Mesenteric fat pad (tissue), 1 donor: ENCODE measurements around the gene ADSS1. TPM values are rescaled to one million over a fixed set of nuclear protein-coding genes. Genes with fewer than 3 reads are reported as not detected.

Experiments
- DNase-seq: peaks from one replicate; pipeline ENCODE4 v3.0.0-alpha.2; 2020; ENCODE audit warnings: low spot score
- microRNA-seq: library from miRNA; unstranded; fragments of <30 nt; microRNA quantifications from one replicate; pipeline ENCODE4 v1.2.0, GENCODE V29; 2020; ENCODE audit warnings: borderline number of aligned reads
- total RNA-seq: library from RNA; stranded (reverse); fragmentation: NEBNext Ultra II Directional; extraction: Animal tissue kit (Norgen Biotek cat#: 25700); gene quantifications from one replicate; pipeline ENCODE4 v1.2.1, GENCODE V29; 2021
- donor health status: DM: yes; HTN: yes; CAD: no.

The ADSS1 gene
- total RNA-seq, 1 donor from 2014 or later = 5.2 TPM

DNA sequence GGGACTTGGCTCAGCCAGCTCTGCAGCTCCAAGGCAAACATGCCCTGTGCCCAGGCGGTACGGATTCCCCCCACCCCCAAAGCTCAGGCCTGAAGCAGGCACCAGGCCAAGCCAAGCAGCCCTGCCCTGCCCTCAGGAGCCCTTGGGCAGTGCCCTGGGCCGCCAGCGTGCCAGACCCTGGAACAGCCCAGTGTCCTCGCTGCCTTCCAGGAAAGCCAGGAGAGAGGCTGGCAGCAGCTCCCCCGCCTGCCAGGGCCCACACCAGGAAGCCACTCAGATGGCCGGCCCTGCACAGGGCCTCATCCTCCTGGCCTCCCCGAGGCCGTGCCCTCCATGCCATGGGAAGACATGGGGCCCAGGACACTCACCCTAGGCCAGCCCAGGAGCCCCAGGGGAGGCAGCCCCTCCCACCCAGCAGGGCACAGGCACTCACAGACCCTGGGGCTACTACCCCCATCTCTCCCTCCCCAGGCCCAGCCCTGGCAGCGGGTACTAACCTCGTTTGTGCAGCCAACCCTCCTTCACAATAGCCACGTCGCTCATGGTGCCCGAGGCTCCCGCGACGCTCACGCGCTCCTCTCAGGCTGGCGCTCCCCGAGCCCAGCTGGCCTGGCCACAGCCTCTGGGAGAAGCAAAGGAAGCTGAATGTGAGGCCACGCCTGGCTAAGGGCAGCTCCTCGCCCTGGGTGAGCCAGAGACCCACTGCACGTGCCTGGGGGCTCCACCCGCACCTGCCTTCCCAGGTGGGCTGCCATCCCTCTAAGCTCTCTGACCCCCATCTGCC lies 68.3 kb downstream of the ADSS1 start:
- no peak for DNase-seq

DNA sequence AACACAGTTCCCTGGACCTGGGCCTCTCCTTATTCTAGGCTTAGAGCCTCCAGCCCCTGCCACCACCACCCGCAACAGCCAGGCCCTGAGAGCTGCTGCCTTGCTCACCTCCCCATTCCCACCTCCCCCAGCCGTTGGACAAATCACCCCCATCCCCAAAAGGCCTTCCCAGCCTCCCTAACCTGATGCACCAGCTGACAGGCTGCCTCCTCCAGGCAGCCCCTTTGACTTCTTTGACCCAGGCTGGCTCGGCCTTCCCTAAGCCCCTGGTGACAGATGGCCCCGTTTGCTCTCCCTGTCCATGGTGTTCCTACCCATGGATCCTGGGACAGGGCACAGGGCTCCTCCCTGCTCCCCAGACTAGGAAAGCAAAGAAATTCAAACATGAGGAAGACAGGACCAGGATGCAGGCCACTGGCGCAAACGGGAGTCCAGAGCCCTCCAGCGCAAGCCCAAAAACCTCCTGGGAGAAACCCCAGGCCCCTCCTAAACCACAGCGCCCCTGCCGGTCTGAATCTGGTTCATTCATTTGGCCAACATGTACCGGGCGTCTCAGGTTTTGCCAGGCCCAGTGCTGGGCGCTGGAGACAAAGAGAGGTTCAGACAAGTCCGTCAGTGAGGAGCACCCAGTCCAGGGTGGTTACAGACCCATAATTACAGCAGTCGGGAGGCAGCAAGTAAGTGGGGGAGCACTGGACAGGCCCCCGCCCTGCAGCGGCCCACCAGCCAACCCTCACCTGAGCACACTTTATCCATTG lies 69.1 kb downstream of the ADSS1 start:
- no peak for DNase-seq

DNA sequence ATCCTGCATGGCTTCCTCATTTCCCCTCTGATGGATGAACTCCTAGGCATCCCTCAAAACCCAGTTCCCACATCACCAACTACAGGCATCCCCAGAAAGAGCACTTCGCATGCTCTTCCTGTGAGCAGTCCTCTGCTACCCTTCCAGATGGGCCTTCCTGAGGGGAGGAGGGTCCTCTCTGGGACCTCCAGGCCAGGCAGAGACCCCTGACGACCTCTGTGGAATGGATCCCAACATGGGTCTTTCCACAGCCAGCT lies 69.6 kb downstream of the ADSS1 start:
- DNase-seq = no peak

DNA sequence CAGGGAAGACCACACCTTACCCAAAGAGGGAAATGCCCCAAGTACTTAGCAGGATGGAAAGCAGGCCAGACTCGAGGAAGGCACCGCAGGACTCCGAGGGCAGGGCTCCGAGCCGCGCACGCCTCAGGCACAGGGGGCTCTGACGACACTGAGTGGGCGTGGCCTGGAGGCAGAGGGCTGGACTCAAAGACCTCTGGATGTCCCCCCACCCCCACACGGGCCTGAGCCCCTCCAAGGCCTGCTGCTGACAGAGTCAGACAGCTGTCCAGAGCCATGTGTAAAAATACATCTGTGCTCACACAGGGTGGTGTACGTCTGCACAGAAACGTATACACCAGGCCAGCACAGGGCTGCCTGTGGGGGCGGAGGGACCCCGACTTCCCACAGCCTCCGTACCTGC lies 70.1 kb downstream of the ADSS1 start:
- no peak for DNase-seq

DNA sequence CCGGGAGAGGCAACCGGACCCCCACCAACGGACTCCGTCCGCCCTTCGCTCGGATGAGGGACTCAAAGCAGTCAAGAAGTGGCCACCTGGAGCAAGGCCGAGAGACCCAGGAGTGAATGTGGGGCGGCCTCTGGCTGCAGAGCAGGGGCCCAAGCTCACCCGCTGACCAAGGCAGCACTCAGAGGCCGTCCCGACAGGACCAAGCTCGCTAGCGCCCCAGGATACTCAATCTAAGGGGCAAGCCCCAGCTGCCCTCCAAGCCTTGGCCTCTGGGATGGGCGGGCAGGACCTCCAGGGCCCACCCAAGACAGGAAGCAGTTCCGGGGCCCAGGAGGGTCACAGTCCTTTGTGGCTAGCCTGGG lies 70.6 kb downstream of the ADSS1 start:
- no peak for DNase-seq

DNA sequence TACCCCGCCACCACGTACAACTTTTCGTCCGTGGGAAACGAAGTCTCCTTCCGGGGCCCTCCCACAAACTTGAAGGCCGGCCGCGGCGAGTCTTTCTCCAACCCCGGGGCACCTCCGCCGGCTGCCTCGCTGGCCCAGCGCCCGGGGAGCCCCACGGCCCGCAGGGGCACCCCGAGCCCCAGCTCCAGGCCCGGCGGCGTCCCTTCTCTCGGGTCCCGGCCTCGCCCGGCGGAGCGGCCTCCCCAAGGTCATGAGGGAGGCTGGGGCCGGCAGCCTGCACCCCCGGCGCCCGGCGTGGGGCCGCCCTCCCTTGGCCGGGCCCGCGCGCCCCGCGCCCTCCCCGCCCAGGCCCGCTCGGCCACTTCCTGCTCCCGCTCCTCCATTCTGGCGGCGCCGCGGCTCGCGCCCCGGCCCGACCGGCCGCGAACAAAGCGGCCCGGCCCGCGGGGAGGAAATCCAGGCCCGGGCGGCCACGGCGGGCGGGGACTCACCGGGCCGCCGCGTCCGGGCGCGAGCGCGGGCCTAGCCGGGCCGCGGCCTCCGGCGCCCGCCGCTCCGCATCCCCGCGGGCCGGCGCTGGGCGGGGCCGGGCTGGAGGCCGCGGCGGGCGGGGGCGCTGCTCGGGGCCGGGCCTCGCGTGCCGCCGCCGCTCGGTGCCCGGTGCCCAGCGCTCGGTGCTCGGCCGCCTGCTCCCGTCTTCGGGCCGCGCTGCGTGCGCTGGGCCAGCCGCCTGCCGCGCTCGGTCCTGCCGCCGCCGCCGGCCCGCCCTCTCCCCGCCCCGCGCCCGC lies 71.2 kb downstream of the ADSS1 start, which contains the start of gene AKT1:
TSS of gene AKT1 (minus strand) at position 756 of the 788 bp plus-strand sequence. CDS start 3,105 bp downstream, outside the sequence.
- DNase-seq = no peak

DNA sequence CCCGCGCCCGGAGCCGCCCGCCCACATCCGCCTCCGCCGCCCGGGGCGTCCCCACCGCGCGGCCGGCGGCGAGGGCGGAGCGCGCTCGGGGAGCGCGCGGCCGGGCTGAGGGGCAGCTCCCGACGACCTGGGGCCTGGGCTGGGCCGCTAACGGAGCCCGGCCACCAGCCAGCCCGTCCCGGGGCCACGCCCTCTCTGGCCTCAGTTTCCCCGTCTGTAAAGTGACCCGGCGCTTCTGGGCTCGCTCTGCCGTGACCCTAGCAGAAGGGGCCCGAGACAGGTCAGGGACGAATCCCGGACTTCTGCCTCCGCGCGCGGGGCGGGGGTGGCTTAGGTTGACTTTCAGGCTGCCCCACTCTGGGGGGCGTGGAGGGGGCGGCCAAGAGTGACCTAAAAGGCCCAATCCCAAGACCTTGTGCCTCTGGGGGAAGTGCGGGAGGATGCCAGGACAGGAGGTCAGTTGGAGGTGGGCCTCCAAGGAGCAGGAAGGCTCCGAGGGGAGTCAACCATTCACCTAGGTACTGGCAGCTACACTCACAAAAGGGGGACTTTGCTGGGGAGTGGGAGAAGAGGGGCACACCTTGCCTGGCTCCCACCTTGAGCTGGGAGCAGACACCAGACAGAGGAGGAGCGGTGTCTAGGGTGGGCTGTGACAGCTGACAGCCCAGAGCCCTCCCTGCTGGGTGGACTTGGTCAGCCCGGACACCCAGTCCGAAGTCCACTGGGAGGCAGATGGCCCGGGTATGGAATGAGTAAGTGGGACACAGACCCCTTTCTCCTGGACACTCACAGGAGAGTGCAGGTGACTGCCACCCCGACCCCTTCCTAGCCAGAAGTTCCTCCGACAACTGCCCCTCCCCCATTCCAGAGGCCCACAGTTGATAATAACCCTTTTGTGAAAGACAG lies 72.0 kb downstream of the ADSS1 start:
- DNase-seq = no peak

DNA sequence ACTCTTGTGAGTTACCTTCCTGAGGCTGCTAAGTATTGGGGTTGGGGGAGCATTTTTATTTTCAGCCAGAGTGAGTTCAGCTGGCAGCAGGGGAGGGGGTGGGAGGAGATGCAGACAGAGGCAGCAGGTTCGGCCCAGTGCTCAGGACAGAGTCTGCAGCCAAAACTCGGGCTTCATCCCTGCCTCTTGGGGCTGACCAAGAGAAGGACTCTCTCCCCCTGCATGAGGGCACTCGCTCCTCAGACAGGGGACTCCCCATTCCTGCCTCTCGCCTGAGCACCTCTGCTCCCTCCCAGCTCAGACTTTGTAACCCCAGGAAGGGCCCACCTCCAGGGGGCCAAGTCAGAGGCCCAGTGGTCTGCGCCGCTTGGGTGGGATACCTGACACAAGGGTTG lies 72.7 kb downstream of the ADSS1 start:
- DNase-seq = no peak

Small RNA genes lying within 50 kb of the gene (microRNA-seq; reads per million reads assigned to microRNA genes)
- gene MIR4710 = not detected

Other genes starting within 250 kb of the ADSS1 start
- gene C14orf180, start 144.5 kb upstream of the ADSS1 start, total RNA-seq = 25.5 TPM
- not detected for gene TMEM179, start 119.5 kb upstream of the ADSS1 start, total RNA-seq
- 160 TPM for gene INF2, start 34.6 kb upstream of the ADSS1 start, total RNA-seq
- 60.0 TPM for gene SIVA1, start 28.9 kb downstream of the ADSS1 start, total RNA-seq
- 170 TPM for gene AKT1, start 71.5 kb downstream of the ADSS1 start, total RNA-seq
- gene ZBTB42, start 76.9 kb downstream of the ADSS1 start, total RNA-seq = 5.9 TPM
- 38.3 TPM for gene CEP170B, start 141.0 kb downstream of the ADSS1 start, total RNA-seq
- gene PLD4, start 200.7 kb downstream of the ADSS1 start, total RNA-seq = 0.06 TPM